Activated CD4-positive, CD25-positive, alpha-beta regulatory T cell (primary cell): ENCODE results near the gene NSDHL.
"Not testable (repeated sequence)": the region's sequence is repeated elsewhere in the genome, so short reads cannot be mapped to it uniquely, and the experiment has no call there.

ENCODE experiments used
- DNase-seq, 4 experiments: peaks; one replicate each; lab custom pipeline; 2025; lab: John Stamatoyannopoulos, UW

The NSDHL gene

GRCh38 chrX:152830312-152831305, at the start of gene NSDHL, which contains the start of gene CETN2:
Gene NSDHL, plus strand, starts transcription at chrX:152831063. Its CDS starts 15,262 bp downstream, at chrX:152846325.
Gene CETN2, minus strand, starts transcription at chrX:152830757. Its CDS starts 47 bp downstream, at chrX:152830710.
- DNase-seq = peak; percentile 83 to 87 (median 86)

DNA sequence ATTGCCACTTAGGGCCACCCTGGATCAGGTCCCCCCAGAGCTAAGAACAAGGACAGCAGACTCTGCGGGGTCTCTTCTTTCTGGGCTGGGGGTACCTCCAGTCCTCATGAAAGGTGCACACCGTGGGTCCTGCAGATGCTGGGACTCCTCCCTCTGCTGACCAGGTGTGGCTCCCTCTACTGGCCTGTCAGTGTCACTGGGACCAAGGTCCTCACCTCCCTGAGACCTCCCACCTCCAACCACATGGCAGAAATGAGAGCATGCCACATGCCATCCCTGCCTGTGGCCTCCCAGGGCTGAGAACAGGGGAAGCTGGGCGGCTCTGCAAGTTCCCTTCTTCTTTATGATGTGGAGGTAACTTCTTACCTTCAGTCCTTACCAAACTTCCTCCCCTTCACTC, 43.8 kb upstream of the NSDHL start:
- not testable (repeated sequence) for DNase-seq

DNA sequence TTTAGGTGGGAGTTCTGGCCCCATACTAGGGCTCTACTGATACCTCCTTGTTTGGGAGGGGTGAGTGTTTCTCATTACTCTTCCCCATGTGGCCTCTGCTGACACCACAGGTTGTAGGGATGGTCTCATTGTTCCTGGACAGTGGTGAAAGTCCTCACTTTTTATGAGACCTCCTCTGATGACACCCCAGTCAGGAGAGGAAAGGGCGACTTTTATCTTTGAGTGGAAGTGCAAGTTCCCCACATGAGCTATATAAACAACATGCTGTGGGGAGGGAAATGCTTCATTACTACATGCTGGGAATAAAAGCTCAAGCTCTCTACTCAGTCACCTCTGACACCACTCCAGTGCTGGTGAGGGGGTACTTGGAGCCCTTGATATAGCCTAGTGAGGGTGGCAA, 31.9 kb upstream of the NSDHL start:
- no peak for DNase-seq

- no peak for DNase-seq
These were observed 24.8 kb upstream of the NSDHL start for GRCh38 chrX:152806035-152806434.

DNA sequence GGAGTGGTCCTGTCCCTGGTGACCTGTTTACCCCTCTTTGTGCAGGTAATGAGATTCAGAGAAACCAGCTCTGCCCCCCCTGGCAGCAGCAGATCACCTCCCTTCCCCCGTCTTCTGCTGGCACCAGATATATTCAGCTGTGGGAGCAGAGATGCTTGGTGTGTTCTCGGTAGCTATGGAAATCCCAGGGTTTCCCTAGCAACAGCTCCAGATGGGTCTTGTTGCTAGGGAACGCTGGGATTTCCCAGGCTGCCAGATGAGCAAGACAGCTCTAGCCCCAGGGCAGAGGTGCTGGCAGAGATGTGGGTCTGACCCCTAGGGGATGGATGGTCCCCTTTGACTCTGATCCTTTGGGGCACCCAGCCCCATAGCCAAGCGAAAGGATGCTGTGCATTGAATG, 20.5 kb upstream of the NSDHL start:
- no peak for DNase-seq

DNA sequence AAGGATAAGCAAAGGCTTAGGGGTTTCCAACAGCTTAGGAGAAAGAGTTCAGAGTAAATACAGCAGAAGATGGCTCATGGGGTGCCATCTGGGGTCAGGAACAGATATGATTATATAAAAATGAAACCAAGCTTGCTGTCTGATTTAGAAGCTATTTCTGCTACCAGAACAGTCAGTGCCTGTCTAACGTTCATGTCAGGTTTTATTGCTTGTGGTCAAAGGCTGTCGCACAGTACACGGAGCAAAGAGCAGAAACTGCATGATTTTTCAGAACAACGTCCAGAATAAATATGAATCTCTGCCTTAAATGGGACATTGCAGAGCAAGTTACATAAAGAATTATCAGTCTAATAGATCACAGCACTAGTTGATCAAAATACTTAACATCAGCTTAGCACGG, 17.7 kb upstream of the NSDHL start:
- DNase-seq = no peak

DNA sequence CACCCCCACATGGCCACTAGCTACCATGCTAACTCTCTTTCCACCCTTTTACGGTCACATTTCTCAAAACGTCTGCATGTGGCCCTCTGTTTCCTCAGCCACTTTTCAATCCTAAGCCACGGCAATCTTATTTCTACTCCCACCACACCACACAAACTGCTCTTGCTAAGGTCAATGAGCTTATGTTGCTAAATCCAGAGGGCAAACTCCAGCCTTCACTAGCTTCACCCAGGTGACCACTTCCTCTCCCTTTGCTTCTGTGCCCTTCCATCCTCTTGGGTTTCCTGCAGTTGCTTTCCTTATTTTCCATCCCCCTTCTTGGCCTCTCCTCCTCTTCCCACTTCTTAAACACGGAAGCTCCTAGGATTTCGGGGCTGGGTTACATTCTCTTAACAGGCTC, 16.8 kb upstream of the NSDHL start:
- no peak for DNase-seq

DNA sequence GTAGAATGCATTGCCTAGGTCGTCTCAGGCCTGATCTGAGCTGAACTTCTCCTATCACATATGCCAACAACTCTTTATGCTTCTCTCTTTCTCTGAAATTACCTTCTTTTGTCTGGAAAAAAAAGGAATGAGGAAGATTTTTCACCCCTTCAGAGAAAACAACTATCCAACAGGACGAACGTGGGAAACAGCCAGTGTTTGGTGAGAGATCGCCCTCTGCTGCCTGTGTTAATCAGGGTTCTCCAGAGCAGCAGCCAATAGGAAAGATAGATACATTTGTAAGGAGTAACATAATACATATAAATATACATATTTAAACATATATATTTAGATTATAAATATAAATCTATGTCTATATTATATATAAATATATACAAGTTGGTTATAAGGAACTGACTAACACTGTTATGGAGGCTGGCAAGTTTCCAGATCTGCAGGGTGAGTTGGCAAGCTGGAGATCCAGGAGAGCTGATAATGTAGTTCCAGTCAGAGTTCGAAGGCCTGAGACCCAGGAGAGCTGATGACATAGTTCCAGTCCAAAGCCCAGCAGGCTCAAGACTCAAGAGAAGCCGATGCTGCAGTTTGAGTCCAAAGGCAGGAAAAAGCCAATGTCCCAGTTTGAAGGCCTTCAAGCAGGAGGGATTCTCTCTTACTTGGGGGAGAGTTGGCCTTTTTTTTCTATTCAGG, 13.6 kb upstream of the NSDHL start:
- DNase-seq = no peak

DNA sequence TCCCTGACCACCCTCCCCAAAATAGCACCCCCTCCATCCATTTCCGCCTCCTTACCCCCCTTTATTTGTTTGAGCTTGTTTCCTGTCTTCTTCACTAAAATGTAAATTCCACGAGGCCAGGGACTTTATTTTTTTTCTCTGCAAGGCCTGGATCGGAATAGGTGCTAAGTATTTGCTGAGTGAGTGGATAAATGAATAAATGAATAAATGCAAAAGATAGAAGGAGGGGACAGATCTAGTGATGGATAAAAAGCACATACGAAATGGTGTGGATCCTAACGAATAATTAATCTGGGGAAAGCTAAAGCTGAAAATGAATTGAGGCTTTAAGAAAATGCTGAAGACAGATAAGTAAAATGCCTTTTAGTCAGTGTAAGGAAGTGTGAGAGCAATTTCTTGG, 12.5 kb upstream of the NSDHL start:
- DNase-seq = no peak

GRCh38 chrX:152819266-152819665, 11.6 kb upstream of the NSDHL start:
- no peak for DNase-seq

DNA sequence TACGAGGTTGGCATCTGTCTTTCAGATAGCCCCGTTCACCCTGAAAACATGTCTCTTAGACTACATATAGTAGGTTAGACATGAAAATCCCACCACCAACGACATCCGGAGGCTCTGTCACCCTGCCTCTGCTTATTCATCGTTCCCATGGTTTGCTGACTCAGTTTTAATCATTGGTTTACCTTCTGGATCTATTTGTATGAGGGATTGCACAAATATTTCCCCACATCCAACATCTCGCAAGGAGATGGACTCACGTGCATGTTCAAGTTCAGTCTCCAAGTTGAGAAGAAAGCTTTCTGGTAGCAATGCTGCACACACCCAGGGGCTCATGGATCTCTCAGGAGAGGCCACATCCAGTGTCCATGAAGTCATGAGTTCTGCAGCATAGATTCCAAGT, 11.1 kb upstream of the NSDHL start:
- DNase-seq = no peak

- no peak for DNase-seq
These were observed 9.6 kb upstream of the NSDHL start for GRCh38 chrX:152821145-152821765.

DNA sequence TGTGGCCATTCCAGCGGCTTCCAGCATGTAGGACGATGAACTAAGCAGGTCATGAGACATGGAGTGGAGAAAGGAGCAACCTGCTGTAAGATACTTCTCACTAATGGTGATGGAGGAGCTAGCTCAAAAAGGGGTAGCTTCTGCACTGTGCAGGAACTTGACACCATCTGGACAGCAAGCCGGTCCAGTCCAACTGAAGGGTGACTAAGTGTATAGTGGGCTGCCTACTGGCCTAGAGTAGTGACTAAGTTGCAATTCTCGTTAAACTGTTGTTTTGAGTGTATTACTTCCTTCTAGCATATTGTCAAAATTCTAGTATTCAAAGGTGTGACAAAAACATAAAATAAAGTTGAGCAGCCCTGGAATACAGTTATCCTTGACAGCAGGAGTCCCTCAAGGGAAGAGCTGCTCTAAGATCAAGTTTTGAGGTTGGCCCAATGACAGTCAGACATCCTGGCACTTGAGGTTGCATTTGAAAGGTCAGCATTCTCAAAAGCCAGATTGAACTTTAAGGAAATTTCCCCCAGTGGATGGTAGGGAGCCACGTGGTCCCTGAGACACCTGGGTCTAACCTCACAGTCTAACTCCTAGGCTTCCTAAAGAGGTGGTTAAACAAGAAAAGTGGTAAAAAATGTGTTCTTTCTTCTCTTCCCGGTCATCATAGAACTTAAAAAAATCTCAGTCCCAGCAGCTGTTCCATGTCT, 8.3 kb upstream of the NSDHL start:
- no peak for DNase-seq

- no peak for DNase-seq
These were observed 7.2 kb upstream of the NSDHL start for GRCh38 chrX:152823657-152824056.

DNA sequence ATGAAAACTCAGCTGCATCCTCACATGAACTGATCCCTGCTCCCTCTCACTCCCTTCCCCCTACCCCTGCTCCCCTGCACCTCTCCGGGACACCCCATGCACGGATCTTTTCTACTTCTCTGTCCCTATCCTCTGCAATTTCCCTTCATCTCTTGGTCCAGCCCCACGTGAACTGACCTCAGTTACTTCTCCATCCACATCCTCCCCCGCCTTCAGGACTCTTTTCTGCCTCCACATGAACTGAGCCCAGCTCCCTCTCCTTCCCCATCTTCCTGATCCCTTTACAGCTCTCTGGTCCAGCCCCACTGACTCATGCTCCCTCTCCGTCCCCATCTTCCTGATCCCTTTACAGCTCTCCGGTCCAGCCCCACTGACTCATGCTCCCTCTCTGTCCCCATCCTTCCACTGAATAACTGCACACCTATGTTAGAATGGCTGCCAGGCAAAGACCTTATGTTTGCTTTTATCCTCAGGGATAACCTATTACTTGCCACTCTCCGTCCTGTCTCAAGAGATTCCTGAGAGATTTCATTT, 6.0 kb upstream of the NSDHL start:
- no peak for DNase-seq

- DNase-seq = no peak
These were observed 528 bp downstream of the NSDHL start for GRCh38 chrX:152831391-152831790.

GRCh38 chrX:152832520-152832919, 1.7 kb downstream of the NSDHL start:
- no peak for DNase-seq

DNA sequence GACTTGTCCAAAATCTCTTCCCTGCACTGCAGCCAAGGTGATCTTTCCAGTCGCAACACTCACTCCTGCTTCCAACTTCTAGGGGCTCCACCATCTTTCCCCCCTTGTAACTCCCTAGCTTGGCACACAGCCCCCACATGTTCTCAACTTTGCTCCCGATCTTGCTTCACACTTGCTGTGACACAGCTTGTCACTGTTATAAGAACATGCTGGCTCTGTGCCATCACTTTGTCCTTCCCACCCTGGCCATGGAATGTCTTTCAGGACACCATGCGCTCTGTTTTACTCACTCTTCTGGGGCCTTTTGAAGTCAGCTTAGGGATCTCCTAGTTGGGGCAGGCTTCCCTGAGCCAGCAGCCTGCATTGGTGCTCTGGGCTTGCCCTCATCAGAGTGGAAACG, 2.5 kb downstream of the NSDHL start:
- no peak for DNase-seq

DNA sequence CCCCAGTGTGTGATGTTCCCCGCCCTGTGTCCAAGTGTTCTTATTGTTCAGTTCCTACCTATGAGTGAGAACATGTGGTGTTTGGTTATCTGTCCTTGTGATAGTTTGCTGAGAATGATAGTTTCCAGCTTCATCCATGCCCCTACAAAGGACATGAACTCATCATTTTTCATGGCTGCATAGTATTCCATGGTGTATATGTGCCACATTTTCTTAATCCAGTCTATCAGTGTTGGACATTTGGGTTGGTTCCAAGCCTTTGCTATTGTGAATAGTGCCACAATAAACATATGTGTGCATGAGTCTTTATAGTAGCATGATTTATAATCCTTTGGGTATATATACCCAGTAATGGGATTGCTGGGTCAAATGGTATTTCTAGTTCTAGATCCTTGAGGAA, 4.6 kb downstream of the NSDHL start:
- not testable (repeated sequence) for DNase-seq

GRCh38 chrX:152842772-152843338, 12.0 kb downstream of the NSDHL start:
- no peak for DNase-seq

GRCh38 chrX:152843852-152844251, 13.0 kb downstream of the NSDHL start:
- DNase-seq = no peak
